OCI-LY1 (cell line): ENCODE results near the gene CCNYL1.

Experiments
- CTCF ChIP-seq: fragments of 200-600 bp; sonication (generic), shearing (Covaris generic); IDR thresholded peaks from 2 replicates; pipeline ENCODE4 v1.5.1; 2017; ENCODE audit warnings: mild to moderate bottlenecking, antibody characterized with exemption, low read length, moderate library complexity, mixed read lengths
- EZH2 ChIP-seq: fragments of 200-600 bp; sonication (generic), shearing (Covaris generic); IDR thresholded peaks from 2 replicates; pipeline ENCODE4 v1.8.0; 2017; ENCODE audit warnings: borderline replicate concordance, mixed run types, mild to moderate bottlenecking, antibody characterized with exemption, low read length, moderate library complexity, mixed read lengths

DNA sequence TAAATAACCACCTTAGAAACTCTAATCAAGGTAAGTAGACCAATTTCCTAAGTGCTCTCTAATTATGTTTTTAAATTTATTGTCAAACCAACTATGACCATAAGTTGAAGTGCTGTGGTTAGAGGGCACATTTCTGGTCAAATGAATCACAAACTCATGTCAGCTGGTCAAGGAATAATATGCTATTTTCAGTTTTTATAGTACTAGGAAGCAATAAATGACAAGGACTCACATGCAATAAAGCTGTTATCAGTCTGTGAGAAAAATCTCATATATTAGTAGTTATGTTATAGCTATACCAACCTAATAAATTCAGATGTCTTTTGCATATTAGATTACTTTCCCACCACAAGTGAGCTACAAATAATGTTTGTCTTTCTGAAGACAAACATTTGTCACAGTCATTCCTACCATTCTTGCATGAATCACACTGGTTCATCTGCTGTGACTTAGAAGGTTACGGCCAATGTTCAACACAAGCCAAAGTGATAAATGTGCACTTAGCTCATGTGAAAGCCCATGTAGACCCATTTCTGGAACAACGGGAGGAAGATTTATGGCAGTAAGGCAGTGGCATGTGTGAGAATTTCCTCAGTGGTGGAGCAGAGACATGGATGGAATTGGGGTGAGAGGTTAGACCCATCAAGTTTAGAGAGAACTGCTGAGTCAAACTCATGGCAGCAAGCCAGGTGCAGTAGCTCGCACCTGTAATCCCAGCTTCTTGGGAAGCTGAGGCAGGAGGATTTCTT lies 27.4 kb upstream of the CCNYL1 start:
- no peak for TF ChIP-seq CTCF
- TF ChIP-seq EZH2: no peak
